GM13976 (cell line): ENCODE results near the gene RBMS1.

Experiments
- DNase-seq: peaks from one replicate; pipeline ENCODE4 v3.0.0; 2012; ENCODE audit warnings: low spot score
- CTCF ChIP-seq: IDR thresholded peaks from 2 replicates; pipeline ENCODE4 v1.5.1; 2012; ENCODE audit warnings: borderline replicate concordance, mild to moderate bottlenecking; ENCODE audit not compliant: insufficient read depth; ENCODE audit errors: extremely low read depth, missing control alignments, control extremely low read depth
- in situ Hi-C: fragments of 300-500 bp; cut with MboI; formaldehyde crosslinking; loops from one replicate; pipeline ENCODE4 v1.12.0; 2022; ENCODE audit warnings: low sequenced_read_pairs, mixed read lengths, inconsistent platforms; ENCODE audit not compliant: unreplicated experiment

RBMS1 gene

GRCh38 chr2:160408959-160409291 lies 84.7 kb downstream of the RBMS1 start:
- DNase-seq = no peak
- TF ChIP-seq CTCF = no peak
- in situ Hi-C loops = no loop called here

GRCh38 chr2:160408173-160408958 lies 85.2 kb downstream of the RBMS1 start:
- TF ChIP-seq CTCF = no peak
- no peak for DNase-seq
- in situ Hi-C loops = no loop called here

- DNase-seq = peak; percentile 50
- no peak for TF ChIP-seq CTCF
- in situ Hi-C loops = no loop called here
Observed at GRCh38 chr2:160407393-160408172, 86.0 kb downstream of the RBMS1 start.

- TF ChIP-seq CTCF = no peak
- in situ Hi-C loops = no loop called here
- peak; percentile 56 for DNase-seq
Observed at GRCh38 chr2:160406591-160407392, 86.8 kb downstream of the RBMS1 start.

- no peak for TF ChIP-seq CTCF
- no peak for DNase-seq
- in situ Hi-C loops = no loop called here
Observed at GRCh38 chr2:160405077-160405867, 88.3 kb downstream of the RBMS1 start.
